Ovary (tissue), 3 donors: Measurements from ENCODE around the gene ANO1.

Experiments
- POLR2A ChIP-seq: fragments of 450-650 bp; IDR thresholded peaks from one replicate; pipeline ENCODE4 v1.6.1; 2017; ENCODE audit warnings: antibody characterized with exemption, mild to moderate bottlenecking, moderate library complexity
- TF ChIP-seq, protein P1 (sequence below), 3 donors: fragments of 450-650 bp in 2 of 3; fragments of 200-600 bp in 1 of 3; IDR thresholded peaks; one replicate each; pipeline versions ENCODE4 v1.5.1 to v1.8.0; 2016 to 2022; ENCODE audit warnings: antibody characterized with exemption in 3 of 3, mild to moderate bottlenecking in 1 of 3
- donor health status: DM: no; HTN: no; CAD: no.

DNA sequence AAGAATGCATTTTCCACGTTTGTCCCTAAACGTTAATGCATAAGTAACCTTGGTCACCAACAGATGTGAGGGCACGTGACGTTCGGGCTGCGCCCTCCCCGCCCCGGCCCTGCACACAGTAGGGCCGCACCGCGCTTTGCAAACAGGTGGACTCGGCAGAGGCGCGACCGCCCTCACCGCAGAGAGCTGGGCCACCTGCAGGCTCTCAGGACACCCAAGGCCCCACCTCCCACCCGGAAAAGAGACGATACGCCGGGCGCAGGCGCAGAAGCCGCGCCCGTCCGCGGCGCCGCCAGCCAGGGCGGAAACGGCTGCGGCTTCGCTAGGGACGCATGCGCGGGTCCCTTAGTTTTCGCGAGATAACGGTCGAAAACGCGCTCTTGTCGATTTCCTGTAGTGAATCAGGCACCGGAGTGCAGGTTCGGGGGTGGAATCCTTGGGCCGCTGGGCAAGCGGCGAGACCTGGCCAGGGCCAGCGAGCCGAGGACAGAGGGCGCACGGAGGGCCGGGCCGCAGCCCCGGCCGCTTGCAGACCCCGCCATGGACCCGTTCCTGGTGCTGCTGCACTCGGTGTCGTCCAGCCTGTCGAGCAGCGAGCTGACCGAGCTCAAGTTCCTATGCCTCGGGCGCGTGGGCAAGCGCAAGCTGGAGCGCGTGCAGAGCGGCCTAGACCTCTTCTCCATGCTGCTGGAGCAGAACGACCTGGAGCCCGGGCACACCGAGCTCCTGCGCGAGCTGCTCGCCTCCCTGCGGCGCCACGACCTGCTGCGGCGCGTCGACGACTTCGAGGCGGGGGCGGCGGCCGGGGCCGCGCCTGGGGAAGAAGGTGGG is 125.0 kb downstream of the ANO1 start, which contains the start of gene FADD:
- TF ChIP-seq, protein P1, sequence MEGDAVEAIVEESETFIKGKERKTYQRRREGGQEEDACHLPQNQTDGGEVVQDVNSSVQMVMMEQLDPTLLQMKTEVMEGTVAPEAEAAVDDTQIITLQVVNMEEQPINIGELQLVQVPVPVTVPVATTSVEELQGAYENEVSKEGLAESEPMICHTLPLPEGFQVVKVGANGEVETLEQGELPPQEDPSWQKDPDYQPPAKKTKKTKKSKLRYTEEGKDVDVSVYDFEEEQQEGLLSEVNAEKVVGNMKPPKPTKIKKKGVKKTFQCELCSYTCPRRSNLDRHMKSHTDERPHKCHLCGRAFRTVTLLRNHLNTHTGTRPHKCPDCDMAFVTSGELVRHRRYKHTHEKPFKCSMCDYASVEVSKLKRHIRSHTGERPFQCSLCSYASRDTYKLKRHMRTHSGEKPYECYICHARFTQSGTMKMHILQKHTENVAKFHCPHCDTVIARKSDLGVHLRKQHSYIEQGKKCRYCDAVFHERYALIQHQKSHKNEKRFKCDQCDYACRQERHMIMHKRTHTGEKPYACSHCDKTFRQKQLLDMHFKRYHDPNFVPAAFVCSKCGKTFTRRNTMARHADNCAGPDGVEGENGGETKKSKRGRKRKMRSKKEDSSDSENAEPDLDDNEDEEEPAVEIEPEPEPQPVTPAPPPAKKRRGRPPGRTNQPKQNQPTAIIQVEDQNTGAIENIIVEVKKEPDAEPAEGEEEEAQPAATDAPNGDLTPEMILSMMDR (IDR thresholded peaks at IDR 0.05): no peak
- no peak for TF ChIP-seq POLR2A
